Measurements from ENCODE around the gene WNT3A. TPM values are rescaled to one million over a fixed set of nuclear protein-coding genes. Genes with fewer than 3 reads are reported as not detected.

The WNT3A gene
- total RNA-seq, 4 donors from 2014 or later = not detected

- Histone ChIP-seq H3K4me3 (no peak overlapping the region), H3K9me3 (no peaks in the 10 kb centered on the region), H3K36me3 (no peaks in the 10 kb centered on the region), H3K4me1 (peaks cover 0 to 8% of the 10 kb centered on the region in 2 donors), H3K27ac (no peak overlapping the region), H3K27me3 (peaks cover 3 to 28% of the 10 kb centered on the region in 2 donors)
- intact Hi-C loops (cut with DNase I; ENCODE audit: low total_unique reads) = no loop called here
- TF ChIP-seq CTCF (IDR thresholded peaks at IDR 0.05) = no peak
- no peak for TF ChIP-seq POLR2A (IDR thresholded peaks at IDR 0.05)
- DNase-seq = peak in 1 of 2 donors; percentile 9
Measured at GRCh38 chr1:228007049-228007800, 427 bp downstream of the WNT3A start.

- peak in 1 of 2 donors; percentile 3 for DNase-seq
- no peak overlapping the region for H3K27ac ChIP-seq
- peaks cover 0 to 8% of the 10 kb centered on the region in 2 donors for H3K4me1 ChIP-seq
- intact Hi-C loops (cut with DNase I; ENCODE audit: low total_unique reads) = no loop called here
- H3K27me3 ChIP-seq = peaks cover 3 to 28% of the 10 kb centered on the region in 2 donors
- H3K4me3 ChIP-seq = no peak overlapping the region
- TF ChIP-seq CTCF (IDR thresholded peaks at IDR 0.05) (no peak), POLR2A (IDR thresholded peaks at IDR 0.05) (no peak)
- H3K9me3 ChIP-seq = no peaks in the 10 kb centered on the region
- H3K36me3 ChIP-seq = no peaks in the 10 kb centered on the region
Measured at GRCh38 chr1:228007801-228008341, 1.1 kb downstream of the WNT3A start.

GRCh38 chr1:228008391-228009115, 1.8 kb downstream of the WNT3A start:
- H3K27me3 ChIP-seq = peaks cover 3 to 28% of the 10 kb centered on the region in 2 donors
- no peak for TF ChIP-seq CTCF (IDR thresholded peaks at IDR 0.05)
- no peak overlapping the region for H3K4me3 ChIP-seq
- H3K27ac ChIP-seq = no peak overlapping the region
- no peaks in the 10 kb centered on the region for H3K9me3 ChIP-seq
- H3K36me3 ChIP-seq = no peaks in the 10 kb centered on the region
- H3K4me1 ChIP-seq = peaks cover 0 to 8% of the 10 kb centered on the region in 2 donors
- peak; percentile 4 to 5 for DNase-seq
- intact Hi-C loops (cut with DNase I; ENCODE audit: low total_unique reads) = no loop called here

- Histone ChIP-seq H3K4me1 (peaks cover 0 to 8% of the 10 kb centered on the region in 2 donors), H3K27me3 (peaks cover 3 to 21% of the 10 kb centered on the region in 2 donors), H3K9me3 (no peaks in the 10 kb centered on the region), H3K36me3 (no peaks in the 10 kb centered on the region), H3K4me3 (no peak overlapping the region), H3K27ac (no peak overlapping the region)
- TF ChIP-seq POLR2A (IDR thresholded peaks at IDR 0.05) (no peak), CTCF (IDR thresholded peaks at IDR 0.05) (no peak)
- intact Hi-C loops (cut with DNase I; ENCODE audit: low total_unique reads) = no loop called here
- peak; percentile 2 to 5 for DNase-seq
Measured at GRCh38 chr1:228009116-228009827, 2.5 kb downstream of the WNT3A start.
